Peyer's patch (tissue), 4 donors: ENCODE measurements around the gene RNF114. TPM values are rescaled to one million over a fixed set of nuclear protein-coding genes. Genes with fewer than 3 reads are reported as not detected.

Experiments used
- DNase-seq, 3 donors: peaks; one replicate each; pipeline ENCODE4 v3.0.0-alpha.2; 2017 to 2019
- H3K27ac ChIP-seq, 4 donors: fragments of 200-600 bp; sonication (generic); one replicate each; pipeline ENCODE4 v1.5.1; 2016 to 2019
- H3K27me3 ChIP-seq, 2 donors: fragments of 200-600 bp; sonication (generic); one replicate each; pipeline ENCODE4 v1.5.1; 2019
- H3K36me3 ChIP-seq, 3 donors: fragments of 200-600 bp; sonication (generic); one replicate each; pipeline ENCODE4 v1.5.1; 2016 to 2019
- H3K4me1 ChIP-seq, 4 donors: fragments of 200-600 bp; sonication (generic); one replicate each; pipeline ENCODE4 v1.5.1; 2016 to 2019
- H3K4me3 ChIP-seq, 4 donors: fragments of 200-600 bp; sonication (generic); 1 replicate in 3 of 4; 2 replicates in 1 of 4; pipeline ENCODE4 v1.5.1; 2016 to 2019; ENCODE audit warnings: mild to moderate bottlenecking in 1 of 4
- H3K9me3 ChIP-seq, 4 donors: fragments of 200-600 bp; sonication (generic); one replicate each; pipeline ENCODE4 v1.5.1; 2016 to 2019; ENCODE audit warnings: mild to moderate bottlenecking in 1 of 4
- CTCF ChIP-seq, 6 experiments: fragments of 450-650 bp in 4 of 6; fragments of 200-600 bp in 2 of 6; sonication (generic) in 1 of 6; IDR thresholded peaks; one replicate each; pipeline ENCODE4 v1.5.1; 2017 to 2019; ENCODE audit warnings: antibody characterized with exemption in 6 of 6, mild to moderate bottlenecking in 3 of 6, moderate library complexity in 1 of 6
- POLR2A ChIP-seq, 2 donors: fragments of 450-650 bp; IDR thresholded peaks; one replicate each; pipeline ENCODE4 v1.5.1; 2017; ENCODE audit warnings: antibody characterized with exemption in 2 of 2, mild to moderate bottlenecking in 2 of 2, moderate library complexity in 2 of 2
- total RNA-seq, 4 donors: library from RNA; depleted of rRNA; stranded (reverse); fragments of >200 nt; gene quantifications; one replicate each; pipeline ENCODE4 v1.1.0, GENCODE V29; 2016

RNF114 gene
- total RNA-seq, 4 donors from 2014 or later = 205 to 275 (median 259) TPM

- no peak overlapping the region for H3K27ac ChIP-seq
- DNase-seq = no peak
- peaks cover 0 to 37% (median 13%) of the 10 kb centered on the region in 4 donors for H3K4me1 ChIP-seq
- H3K4me3 ChIP-seq = peak overlapping the region in 1 of 4 donors; percentile 46
- no peaks in the 10 kb centered on the region for H3K9me3 ChIP-seq
- no peaks in the 10 kb centered on the region for H3K27me3 ChIP-seq
- TF ChIP-seq POLR2A (IDR thresholded peaks at IDR 0.05) = no peak
- no peak for TF ChIP-seq CTCF (IDR thresholded peaks at IDR 0.05)
- H3K36me3 ChIP-seq = no peaks in the 10 kb centered on the region
Observed at GRCh38 chr20:49985617-49986016, 49.4 kb downstream of the RNF114 start.

GRCh38 chr20:49986049-49986448, 49.9 kb downstream of the RNF114 start:
- no peaks in the 10 kb centered on the region for H3K9me3 ChIP-seq
- DNase-seq = no peak
- H3K27ac ChIP-seq = no peak overlapping the region
- no peak overlapping the region for H3K4me3 ChIP-seq
- peaks cover 0 to 38% (median 13%) of the 10 kb centered on the region in 4 donors for H3K4me1 ChIP-seq
- no peak for TF ChIP-seq CTCF (IDR thresholded peaks at IDR 0.05)
- TF ChIP-seq POLR2A (IDR thresholded peaks at IDR 0.05) = no peak
- H3K36me3 ChIP-seq = no peaks in the 10 kb centered on the region
- no peaks in the 10 kb centered on the region for H3K27me3 ChIP-seq

GRCh38 chr20:49987015-49987867, 51.0 kb downstream of the RNF114 start:
- TF ChIP-seq POLR2A (IDR thresholded peaks at IDR 0.05) = no peak
- no peak for TF ChIP-seq CTCF (IDR thresholded peaks at IDR 0.05)
- Histone ChIP-seq H3K36me3 (no peaks in the 10 kb centered on the region), H3K4me1 (peaks cover 0 to 33% (median 9%) of the 10 kb centered on the region in 4 donors), H3K27me3 (no peaks in the 10 kb centered on the region), H3K4me3 (no peak overlapping the region), H3K27ac (peak overlapping the region in 2 of 4 donors; percentile 20 to 39), H3K9me3 (no peaks in the 10 kb centered on the region)
- no peak for DNase-seq

- TF ChIP-seq POLR2A (IDR thresholded peaks at IDR 0.05) (no peak), CTCF (IDR thresholded peaks at IDR 0.05) (no peak)
- Histone ChIP-seq H3K9me3 (no peaks in the 10 kb centered on the region), H3K27me3 (no peaks in the 10 kb centered on the region), H3K27ac (peak overlapping the region in 2 of 4 donors; percentile 39 to 81), H3K4me1 (peaks cover 0 to 25% (median 2%) of the 10 kb centered on the region in 4 donors), H3K36me3 (no peaks in the 10 kb centered on the region), H3K4me3 (no peak overlapping the region)
- no peak for DNase-seq
Observed at GRCh38 chr20:49987868-49988690, 51.9 kb downstream of the RNF114 start.

- Histone ChIP-seq H3K9me3 (no peaks in the 10 kb centered on the region), H3K27ac (peak overlapping the region; percentile 38 to 81 (median 58)), H3K4me3 (no peak overlapping the region), H3K36me3 (no peaks in the 10 kb centered on the region), H3K27me3 (no peaks in the 10 kb centered on the region), H3K4me1 (peaks cover 0 to 15% (median 0%) of the 10 kb centered on the region in 4 donors)
- TF ChIP-seq POLR2A (IDR thresholded peaks at IDR 0.05) = no peak
- TF ChIP-seq CTCF (IDR thresholded peaks at IDR 0.05) = no peak
- DNase-seq = peak in 1 of 3 donors; percentile 53
Observed at GRCh38 chr20:49989234-49990065, 53.3 kb downstream of the RNF114 start.
